Lower leg skin (tissue), 4 donors: ENCODE results near the gene CRTC1. TPM values are rescaled to one million over a fixed set of nuclear protein-coding genes. Genes with fewer than 3 reads are reported as not detected.

Source experiments
- DNase-seq, 2 donors: peaks; one replicate each; pipeline ENCODE4 v3.0.0-alpha.2; 2019; ENCODE audit warnings: low spot score in 2 of 2
- H3K4me3 ChIP-seq: fragments of 200-600 bp; sonication (generic); 2 replicates; pipeline ENCODE4 v1.5.1; 2017; ENCODE audit warnings: mild to moderate bottlenecking, low read depth; ENCODE audit not compliant: poor library complexity, severe bottlenecking
- POLR2A ChIP-seq, 2 donors: fragments of 450-650 bp; IDR thresholded peaks; one replicate each; pipeline ENCODE4 v1.6.1; 2016 to 2017; ENCODE audit warnings: antibody characterized with exemption in 2 of 2, mild to moderate bottlenecking in 1 of 2, moderate library complexity in 1 of 2
- WGBS, 2 donors: methylation state at CpG; one replicate each; pipeline ENCODE4 v1.1.5; 2018; 5-methylcytosine and 5-hydroxymethylcytosine counted together
- intact Hi-C: fragments of 100-400 bp; cut with DNase I; formaldehyde crosslinking; loops from one replicate; pipeline ENCODE4 v1.15.0; 2023; ENCODE audit warnings: low total_unique reads
- total RNA-seq, 4 donors: library from RNA; depleted of rRNA; stranded (reverse); fragments of >200 nt; gene quantifications; one replicate each; pipeline ENCODE4 v1.1.0, GENCODE V29; 2016
- TF ChIP-seq, protein P1 (sequence below), 3 donors: fragments of 450-650 bp; IDR thresholded peaks; one replicate each; pipeline ENCODE4 v1.5.1; 2016; ENCODE audit warnings: antibody characterized with exemption in 3 of 3, mild to moderate bottlenecking in 3 of 3, moderate library complexity in 2 of 3

The CRTC1 gene
- total RNA-seq, 4 donors from 2014 or later = 2.1 to 5.5 (median 4.2) TPM

DNA sequence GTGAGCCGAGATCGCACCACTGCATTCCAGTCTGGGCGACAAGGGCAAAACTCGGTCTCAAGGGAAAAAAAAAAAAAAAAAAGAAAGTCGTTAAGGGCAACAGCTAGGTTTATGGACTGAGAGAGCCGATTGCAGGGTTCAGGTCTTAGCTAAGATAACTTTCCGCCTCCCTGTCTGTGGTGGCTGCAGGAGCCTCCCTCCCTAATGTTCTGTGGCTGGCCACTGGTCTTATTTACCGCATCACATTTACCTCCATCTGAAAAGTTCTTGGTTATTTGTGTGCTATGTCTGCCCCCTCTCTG is 722 bp upstream of the CRTC1 start:
- 41 to 44% methylated on average over 8 of the region's 8 CpGs for WGBS, 2 donors
- intact Hi-C loops = no loop called here
- no peak for DNase-seq
- no peak overlapping the region for H3K4me3 ChIP-seq
- TF ChIP-seq, protein P1, sequence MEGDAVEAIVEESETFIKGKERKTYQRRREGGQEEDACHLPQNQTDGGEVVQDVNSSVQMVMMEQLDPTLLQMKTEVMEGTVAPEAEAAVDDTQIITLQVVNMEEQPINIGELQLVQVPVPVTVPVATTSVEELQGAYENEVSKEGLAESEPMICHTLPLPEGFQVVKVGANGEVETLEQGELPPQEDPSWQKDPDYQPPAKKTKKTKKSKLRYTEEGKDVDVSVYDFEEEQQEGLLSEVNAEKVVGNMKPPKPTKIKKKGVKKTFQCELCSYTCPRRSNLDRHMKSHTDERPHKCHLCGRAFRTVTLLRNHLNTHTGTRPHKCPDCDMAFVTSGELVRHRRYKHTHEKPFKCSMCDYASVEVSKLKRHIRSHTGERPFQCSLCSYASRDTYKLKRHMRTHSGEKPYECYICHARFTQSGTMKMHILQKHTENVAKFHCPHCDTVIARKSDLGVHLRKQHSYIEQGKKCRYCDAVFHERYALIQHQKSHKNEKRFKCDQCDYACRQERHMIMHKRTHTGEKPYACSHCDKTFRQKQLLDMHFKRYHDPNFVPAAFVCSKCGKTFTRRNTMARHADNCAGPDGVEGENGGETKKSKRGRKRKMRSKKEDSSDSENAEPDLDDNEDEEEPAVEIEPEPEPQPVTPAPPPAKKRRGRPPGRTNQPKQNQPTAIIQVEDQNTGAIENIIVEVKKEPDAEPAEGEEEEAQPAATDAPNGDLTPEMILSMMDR (IDR thresholded peaks at IDR 0.05) = no peak
- TF ChIP-seq POLR2A (IDR thresholded peaks at IDR 0.05) = no peak

DNA sequence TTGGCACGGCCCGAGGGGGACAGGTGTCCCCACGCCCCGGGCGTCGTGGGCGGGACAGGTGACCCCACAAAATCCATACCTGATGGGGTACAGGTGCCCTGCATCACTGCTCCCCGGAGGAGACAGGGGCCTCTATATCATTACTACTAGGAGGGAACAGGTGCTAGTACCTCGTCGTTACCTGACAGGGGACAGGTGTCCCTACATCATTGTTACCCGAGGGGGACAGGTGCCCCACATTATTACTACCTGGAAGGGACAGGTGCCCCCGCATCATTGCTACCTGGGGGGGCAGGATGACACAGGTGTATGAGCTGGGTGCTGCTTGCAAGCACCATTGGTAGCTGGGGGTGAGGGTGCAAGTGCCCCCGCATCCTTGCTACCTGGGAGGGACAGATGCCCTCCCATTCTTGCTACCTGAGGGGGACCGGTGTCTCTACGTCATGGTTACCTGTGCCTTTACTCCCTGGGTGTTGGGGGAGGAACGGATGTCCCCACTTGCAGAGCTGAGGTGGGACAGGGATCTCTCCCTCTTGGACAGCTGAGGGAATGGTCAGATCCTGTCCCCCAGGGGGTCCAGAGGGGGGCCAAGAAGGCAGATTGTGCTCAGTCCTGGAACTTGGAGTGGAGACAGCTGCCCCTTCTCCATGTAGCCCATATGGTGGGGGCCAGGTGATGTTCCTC is 620 bp downstream of the CRTC1 start:
- TF ChIP-seq, protein P1 (IDR thresholded peaks at IDR 0.05) = no peak
- no peak for TF ChIP-seq POLR2A (IDR thresholded peaks at IDR 0.05)
- no peak for DNase-seq
- 13 to 19% methylated on average over 11 to 16 of the region's 16 CpGs for WGBS, 2 donors

DNA sequence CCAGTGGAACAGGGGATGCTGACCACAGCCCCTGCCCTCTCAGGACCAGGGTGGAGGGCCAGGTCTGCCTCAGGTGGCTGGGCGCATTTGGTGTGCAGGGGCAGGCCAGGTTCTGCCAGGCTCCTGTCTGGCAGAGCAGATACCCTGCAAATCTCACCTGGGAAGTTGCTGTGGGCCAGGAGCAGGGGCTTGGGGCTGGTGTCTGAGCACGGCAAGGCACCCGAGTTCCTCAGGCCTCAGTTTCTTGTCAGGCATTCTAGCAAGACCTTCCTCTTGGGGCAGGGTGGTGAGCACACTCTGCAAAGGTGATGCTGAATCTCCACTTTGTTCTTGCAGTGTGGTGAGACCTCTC is 1.1 kb downstream of the CRTC1 start:
- WGBS, 2 donors = 92% methylated on average over 3 of the region's 3 CpGs; no CpG with 5 or more reads in 1 of the 2 donors
- H3K4me3 ChIP-seq = no peak overlapping the region
- no peak for DNase-seq
- no peak for TF ChIP-seq POLR2A (IDR thresholded peaks at IDR 0.05)
- TF ChIP-seq, protein P1 (IDR thresholded peaks at IDR 0.05) = no peak
- intact Hi-C loops = no loop called here

More for the DNA sequence above, 620 bp downstream of the CRTC1 start:
- intact Hi-C loops = no loop called here
- no peak overlapping the region for H3K4me3 ChIP-seq

DNA sequence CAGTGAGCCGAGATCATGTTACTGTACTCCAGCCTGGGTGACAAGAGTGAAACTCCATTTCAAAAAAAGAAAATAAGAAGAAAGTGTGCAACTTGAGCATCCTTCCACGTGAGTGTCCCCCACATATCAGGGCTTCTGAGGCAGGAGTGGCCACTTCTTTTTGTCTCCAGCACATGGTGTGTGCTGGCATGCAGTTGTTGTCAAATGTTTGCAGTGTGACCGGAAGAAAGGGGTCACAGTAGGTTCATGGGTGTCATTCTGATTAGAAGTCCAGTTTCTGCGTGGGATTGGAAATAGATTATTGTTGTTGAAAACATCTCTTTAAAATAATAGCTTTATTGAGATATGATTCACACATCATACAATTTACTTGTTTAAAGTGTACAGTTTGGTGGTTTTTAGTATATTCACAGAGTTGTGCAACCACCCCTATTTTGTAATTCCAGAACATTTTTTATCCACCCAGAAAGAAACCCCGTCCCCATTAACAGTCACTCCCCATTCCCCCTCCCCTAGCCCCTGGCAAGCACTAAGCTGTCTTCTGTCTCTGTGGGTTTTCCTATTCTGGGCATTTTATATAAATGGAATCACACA is 2.2 kb downstream of the CRTC1 start:
- no peak for DNase-seq
- 70 to 75% methylated on average over 5 of the region's 5 CpGs for WGBS, 2 donors
- no peak overlapping the region for H3K4me3 ChIP-seq
- TF ChIP-seq, protein P1 (IDR thresholded peaks at IDR 0.05) = no peak
- TF ChIP-seq POLR2A (IDR thresholded peaks at IDR 0.05) = no peak
- intact Hi-C loops = no loop called here

DNA sequence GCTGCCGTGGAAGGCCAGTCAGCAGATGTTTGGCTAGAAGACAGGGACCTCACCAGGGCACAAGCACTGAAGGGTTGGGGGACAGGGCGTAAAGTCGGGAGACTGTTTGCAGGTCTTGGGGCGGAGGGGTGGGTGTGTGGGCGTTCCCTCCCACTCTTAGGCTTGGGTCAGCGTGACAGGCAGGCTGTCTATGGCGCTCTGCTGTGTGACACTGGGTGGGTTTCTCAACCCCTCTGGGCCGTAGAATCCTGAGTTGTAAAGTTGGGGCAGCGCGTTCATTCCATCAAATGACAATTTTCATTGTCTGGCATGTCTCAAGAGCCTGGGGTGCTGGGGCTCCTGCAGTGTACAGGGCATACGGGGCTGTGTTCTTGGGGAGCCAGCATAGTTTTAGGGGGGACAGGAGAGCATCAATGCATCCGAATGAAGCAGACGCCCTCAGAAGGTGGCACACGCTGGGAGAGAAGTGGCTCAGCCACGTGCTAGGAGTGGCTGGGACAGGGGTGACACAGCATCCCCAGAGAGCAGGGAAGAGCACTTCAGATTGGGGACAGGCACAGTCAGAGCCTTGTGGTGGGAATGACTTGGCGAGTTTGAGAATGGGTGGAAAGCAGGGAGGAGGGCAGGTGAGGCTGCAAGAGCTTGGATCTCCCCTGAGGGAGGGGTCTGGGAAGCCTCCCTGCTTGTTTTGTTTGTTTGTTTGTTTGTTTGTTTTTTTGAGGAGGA is 4.4 kb downstream of the CRTC1 start:
- WGBS, 2 donors = 90 to 91% methylated on average over 16 of the region's 16 CpGs
- no peak for DNase-seq
- no peak overlapping the region for H3K4me3 ChIP-seq
- intact Hi-C loops = no loop called here
- TF ChIP-seq POLR2A (IDR thresholded peaks at IDR 0.05) = no peak
- TF ChIP-seq, protein P1 (IDR thresholded peaks at IDR 0.05) = no peak
